ENCODE results near the gene KDM7A.
A peak's percentile ranks its signal among the peaks of the same experiment; 100 is the strongest.

The KDM7A gene

DNA sequence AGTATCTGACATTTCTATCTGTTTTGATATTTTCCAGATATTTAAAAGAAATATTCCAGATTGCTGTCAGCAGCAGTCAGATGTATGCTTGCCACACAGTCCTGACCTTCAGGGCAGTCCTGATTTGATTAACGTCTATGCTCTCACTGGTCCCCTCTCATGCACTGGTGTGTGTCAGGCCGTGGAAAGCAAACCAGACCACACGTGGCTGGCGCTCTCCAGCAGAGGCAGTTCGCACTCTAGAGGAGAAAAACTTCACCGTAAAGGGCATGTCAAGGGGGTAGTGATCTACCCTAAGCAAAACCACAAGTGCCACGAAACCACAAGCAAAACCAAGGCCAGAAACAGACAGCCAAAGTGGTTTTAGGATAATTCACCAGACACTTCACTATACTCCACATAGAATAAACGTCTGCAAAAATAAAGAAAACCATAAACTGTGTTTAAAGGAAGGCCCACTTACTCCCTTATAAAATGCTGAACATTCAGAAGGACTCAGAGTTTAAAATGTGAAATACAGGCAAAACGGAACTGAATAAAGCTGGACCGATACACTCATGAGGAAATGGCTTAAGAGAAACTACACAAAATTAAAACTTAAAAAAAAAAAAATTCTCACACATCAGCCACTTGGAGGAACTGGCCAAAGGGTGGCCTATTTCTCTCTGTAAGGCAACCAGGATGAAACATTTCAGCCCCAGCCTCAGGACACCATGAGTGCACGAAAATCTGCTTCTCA is 140.4 kb downstream of the KDM7A start:
- Histone ChIP-seq H3K9ac (ENCODE audit: low read length) (no peak overlapping the region), H3K4me1 (ENCODE audit: control insufficient read depth, insufficient read depth, low read length) (peaks cover 23% of the 10 kb centered on the region), H3K4me3 (ENCODE audit: low read length) (no peak overlapping the region), H3K27me3 (replicated peaks; ENCODE audit: control insufficient read depth, insufficient read depth, low read length) (no peaks in the 10 kb centered on the region), H3K9me3 (ENCODE audit: control insufficient read depth, low read length) (no peaks in the 10 kb centered on the region), H3K36me3 (ENCODE audit: control insufficient read depth, insufficient read depth, low read length, severe bottlenecking) (peaks cover 6% of the 10 kb centered on the region)
- DNase-seq (ENCODE audit: low read depth) = no peak

DNA sequence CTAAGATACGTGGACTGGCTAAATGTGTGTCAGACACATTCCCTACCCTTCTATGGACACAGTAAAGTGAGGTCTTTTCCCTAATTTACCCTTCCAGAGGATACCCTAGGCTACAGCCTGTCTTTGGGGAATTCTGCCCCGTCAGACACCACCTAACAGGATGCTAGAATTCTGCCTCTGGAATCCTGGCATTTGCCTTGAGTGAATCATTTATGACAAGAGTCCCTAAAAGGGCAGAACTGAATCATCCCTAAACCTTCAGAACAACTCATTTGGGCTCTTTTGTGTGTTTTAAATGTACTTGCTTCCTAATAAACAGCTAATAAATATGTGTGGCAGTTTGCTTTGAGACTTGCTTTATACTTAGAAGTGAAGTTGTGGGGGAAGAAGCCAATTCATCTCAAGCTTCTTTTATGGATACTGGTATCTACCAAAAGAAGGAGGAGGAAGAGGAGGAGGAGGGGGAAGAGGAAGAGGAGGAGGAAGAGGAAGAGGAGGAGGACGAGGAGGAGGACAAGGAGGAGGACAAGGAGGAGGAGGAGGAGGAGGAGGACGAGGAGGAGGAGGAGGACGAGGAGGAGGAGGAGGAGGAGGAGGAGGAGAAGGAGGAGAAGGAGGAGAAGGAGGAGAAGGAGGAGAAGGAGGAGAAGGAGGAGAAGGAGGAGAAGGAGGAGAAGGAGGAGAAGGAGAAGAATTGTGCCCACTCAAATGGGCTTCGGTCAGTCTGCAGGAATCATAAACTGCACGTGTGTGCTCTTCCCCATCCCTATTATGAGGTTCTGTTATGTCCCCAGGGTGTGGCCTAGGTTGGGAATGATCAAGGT is 141.2 kb downstream of the KDM7A start:
- Histone ChIP-seq H3K4me3 (ENCODE audit: low read length) (no peak overlapping the region), H3K4me1 (ENCODE audit: control insufficient read depth, insufficient read depth, low read length) (peaks cover 23% of the 10 kb centered on the region), H3K27me3 (replicated peaks; ENCODE audit: control insufficient read depth, insufficient read depth, low read length) (no peaks in the 10 kb centered on the region), H3K9ac (ENCODE audit: low read length) (no peak overlapping the region), H3K9me3 (ENCODE audit: control insufficient read depth, low read length) (no peaks in the 10 kb centered on the region), H3K36me3 (ENCODE audit: control insufficient read depth, insufficient read depth, low read length, severe bottlenecking) (peaks cover 6% of the 10 kb centered on the region)
- DNase-seq (ENCODE audit: low read depth) = peak; percentile 53
